Activated CD8-positive, alpha-beta memory T cell treated with anti-CD3 and anti-CD28 coated beads, Interleukin-2, amount 50 U/mL, for 1 hour (primary cell): Measurements from ENCODE around the gene EHBP1L1.
A peak's percentile ranks its signal among the peaks of the same experiment; 100 is the strongest.

ENCODE experiments used
- DNase-seq: peaks from one replicate; pipeline ENCODE4 v3.0.0-alpha.2; 2020; ENCODE audit errors: extremely low read depth

EHBP1L1 gene

DNA sequence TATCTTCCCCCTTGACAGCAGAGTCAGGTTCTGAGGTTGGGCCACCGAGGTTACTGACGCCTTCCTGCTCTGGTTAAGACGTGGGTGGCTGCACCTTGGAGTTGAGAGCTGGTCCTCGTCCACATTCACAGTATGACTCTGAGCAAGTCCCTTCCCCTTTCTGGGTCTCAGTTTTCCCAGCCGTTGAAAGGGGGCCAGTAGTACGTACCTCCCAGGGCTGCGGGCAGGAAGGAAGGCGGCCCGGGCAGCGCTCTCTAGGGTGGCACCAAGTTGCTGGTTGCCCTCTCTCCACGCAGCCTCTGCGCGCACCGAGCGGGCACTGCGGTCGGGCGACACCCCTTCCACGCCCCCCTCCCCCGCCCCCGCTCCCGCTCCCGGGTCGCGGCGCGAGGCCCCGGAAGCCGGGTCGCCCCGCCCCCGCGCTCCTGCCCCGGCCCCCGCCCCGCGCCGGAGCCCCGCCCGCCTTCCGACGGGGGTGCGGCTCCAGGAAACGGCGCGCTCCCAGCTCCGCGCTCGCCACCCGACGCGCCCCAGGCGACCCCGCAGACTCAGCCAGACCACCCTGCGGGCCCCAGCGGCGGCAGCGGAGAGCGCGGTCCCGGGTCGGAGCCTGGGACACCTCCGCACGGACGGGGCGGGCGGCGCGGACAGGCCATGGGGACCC lies at the start of gene EHBP1L1:
EHBP1L1 (plus strand) TSS at position 486 of the 664 bp plus-strand sequence. CDS start 250 bp downstream, outside the sequence.
- DNase-seq = no peak

- no peak for DNase-seq
These were observed 49.1 kb upstream of the EHBP1L1 start for GRCh38 chr11:65526744-65527143.

GRCh38 chr11:65528819-65529350 lies 47.0 kb upstream of the EHBP1L1 start:
- DNase-seq = no peak

DNA sequence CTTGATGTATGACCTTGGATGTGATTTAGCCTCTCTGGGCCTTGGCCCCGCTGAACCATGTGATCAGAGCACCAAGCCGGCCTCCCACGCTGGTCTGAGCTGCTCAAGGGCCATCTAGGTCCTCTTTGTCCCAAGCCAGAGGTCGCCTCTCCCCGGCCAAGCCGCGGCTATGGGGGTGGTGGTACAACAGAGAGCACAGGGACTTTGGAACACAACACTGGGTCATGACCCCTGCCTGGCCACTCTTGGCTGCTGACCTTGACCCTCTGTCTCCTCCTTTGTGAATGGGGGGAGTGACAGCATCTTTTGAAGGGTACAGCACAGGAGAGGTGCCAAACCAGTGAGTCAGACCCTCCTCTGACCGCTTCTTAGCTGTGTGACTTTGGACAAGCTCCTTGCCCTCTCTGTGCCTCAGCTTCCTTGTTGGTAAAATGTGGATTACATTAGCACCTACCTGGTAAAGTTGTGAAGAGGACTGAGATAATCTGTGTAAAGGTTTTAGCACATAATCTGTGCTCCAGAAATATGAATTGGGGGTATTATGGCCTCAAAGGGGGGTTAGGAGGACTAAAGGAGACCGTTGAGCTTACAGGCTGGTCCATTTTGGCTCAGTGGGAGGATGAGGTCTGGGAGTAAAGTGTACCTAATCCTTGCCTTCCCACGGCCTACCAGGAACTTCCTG lies 46.2 kb upstream of the EHBP1L1 start:
- no peak for DNase-seq

DNA sequence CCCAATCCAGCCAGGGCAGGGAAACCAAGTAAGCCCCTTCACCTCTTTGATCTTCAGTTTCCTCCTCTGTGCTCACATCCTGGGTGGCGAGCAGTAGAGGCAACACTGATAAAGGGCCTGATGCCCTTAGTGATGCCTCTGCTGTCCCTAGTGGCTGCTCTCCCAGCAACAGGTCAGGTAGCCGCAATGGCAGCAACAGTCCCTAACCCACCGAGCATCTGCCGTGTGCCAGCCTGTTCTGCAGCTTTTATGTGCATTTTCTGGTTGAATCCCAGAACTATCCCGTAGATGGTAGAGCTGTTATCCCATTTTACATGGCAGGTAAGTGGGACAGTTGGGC lies 45.7 kb upstream of the EHBP1L1 start:
- no peak for DNase-seq

GRCh38 chr11:65532388-65533064 lies 43.3 kb upstream of the EHBP1L1 start:
- DNase-seq = no peak

- DNase-seq = no peak
These were observed 40.8 kb upstream of the EHBP1L1 start for GRCh38 chr11:65535102-65535501.

GRCh38 chr11:65536412-65537295 lies 39.2 kb upstream of the EHBP1L1 start:
- DNase-seq = no peak

DNA sequence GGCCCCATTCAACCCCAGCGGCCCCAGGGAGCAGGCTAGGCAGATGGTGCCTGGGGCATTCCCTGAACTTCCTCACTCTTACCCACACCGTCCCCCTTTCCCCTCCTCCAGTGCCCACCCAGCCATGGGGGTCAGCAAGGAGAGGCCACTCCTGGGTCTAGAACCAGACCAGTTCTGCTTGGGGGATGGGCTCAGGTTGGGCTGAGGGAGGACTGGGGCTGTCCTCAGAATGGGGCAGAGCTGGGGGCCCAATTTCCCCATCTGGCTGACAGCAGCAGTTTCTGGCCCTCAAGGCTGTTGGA lies 38.6 kb upstream of the EHBP1L1 start:
- DNase-seq = no peak

- no peak for DNase-seq
These were observed 38.1 kb upstream of the EHBP1L1 start for GRCh38 chr11:65537620-65538231.

DNA sequence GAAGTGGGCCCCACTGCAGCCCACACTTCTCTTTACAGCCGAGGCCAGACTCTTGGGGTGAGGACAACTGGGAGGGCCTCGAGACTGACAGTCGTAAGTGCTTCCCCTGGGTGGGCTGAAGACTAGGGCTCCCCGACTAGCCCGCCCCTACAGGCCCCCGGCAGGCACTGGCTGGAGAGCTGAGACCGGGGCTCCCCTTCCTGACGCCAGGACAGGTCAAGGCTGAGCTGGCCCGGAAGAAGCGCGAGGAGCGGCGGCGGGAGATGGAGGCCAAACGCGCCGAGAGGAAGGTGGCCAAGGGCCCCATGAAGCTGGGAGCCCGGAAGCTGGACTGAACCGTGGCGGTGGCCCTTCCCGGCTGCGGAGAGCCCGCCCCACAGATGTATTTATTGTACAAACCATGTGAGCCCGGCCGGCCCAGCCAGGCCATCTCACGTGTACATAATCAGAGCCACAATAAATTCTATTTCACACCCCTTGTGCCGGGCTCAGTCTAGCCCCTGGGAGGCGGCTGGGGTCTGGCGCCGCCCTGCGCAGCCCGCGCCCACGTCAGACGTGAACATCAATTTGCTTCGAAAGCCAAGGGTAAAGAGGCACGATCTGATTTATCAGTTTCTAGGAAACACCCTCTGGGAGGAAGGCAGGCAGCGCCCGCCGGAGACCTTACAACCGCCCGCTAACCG lies 37.5 kb upstream of the EHBP1L1 start:
- no peak for DNase-seq

DNA sequence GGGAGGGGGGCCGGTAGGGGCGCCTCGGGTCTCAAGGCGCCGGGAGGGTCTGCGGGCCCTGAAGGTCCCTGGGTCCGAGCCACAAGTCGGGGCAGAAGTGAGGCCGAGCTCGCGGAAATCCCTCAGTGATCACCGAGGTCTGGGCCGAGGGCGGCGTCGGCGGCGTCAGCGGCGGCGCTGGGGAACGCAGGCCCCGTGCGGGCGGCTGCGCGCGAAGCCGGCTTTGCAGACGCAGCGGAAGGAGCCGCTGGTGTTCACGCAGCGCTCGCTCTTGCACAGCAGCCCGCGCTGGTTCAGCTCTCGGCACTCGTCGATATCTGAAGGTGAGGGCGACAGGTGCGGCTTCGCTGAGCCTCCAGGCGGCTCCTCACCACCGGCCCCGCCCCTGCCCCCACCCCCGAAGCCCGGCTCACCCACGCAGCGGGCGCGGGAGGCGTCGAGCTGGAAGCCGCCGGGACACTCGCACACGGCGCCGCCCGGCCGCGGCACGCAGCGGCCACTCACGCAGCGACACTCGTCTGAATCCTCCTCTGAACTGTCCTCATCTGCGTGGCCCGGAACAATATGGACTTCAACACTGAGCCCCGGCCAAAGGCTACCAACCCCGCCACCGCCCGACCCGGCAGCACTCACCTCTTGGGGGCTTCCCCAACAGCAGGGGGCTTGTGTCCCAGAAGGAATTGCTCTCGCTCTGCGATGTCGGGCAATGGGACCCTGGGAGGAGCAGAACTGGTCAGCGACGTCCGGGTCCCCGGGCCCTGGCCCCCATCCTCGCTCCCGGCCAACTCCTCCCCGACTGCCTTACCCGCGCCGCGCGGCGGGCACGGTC lies 36.7 kb upstream of the EHBP1L1 start:
- no peak for DNase-seq

- no peak for DNase-seq
These were observed 36.0 kb upstream of the EHBP1L1 start for GRCh38 chr11:65539744-65540289.

DNA sequence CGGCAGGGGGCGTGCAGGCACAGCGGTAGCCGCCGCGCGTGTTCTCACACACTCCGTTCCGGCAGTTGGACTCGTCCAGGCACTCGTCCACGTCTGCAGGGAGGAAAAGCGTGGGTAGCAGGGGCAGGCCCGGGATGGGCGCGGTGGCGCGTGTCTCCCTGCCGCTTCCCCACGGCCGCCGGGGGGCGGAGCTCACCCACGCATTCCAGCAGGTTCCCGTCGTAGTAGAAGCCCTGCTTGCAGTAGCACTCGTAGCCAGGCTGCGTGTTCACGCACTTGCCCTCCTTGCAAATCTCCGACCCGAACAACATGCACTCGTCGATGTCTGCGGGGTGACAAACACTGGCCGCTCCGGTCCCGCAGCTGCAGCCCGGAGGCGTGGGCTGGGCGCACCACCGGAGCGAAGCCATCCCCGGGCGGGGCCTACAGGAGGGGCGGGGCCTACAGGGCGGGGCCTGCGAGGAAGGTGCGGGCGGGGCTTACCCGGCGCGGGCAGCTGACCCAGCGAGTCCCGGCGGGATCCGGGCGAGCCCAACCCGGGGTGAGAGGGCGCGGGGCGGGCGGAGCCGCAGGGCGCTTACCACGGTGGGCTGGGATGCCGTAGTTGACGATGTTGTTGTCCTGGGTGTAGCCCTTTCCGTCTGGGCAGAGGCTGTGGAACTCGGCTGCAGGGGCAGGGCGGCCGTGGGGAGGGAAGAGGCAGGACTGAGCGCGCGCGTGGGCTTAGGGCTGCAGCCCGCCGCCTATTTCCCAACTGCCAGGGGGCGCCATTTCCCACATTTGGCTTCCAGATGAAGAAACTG lies 35.4 kb upstream of the EHBP1L1 start:
- peak; percentile 61 for DNase-seq

- DNase-seq = no peak
These were observed 34.5 kb upstream of the EHBP1L1 start for GRCh38 chr11:65541093-65541982.

DNA sequence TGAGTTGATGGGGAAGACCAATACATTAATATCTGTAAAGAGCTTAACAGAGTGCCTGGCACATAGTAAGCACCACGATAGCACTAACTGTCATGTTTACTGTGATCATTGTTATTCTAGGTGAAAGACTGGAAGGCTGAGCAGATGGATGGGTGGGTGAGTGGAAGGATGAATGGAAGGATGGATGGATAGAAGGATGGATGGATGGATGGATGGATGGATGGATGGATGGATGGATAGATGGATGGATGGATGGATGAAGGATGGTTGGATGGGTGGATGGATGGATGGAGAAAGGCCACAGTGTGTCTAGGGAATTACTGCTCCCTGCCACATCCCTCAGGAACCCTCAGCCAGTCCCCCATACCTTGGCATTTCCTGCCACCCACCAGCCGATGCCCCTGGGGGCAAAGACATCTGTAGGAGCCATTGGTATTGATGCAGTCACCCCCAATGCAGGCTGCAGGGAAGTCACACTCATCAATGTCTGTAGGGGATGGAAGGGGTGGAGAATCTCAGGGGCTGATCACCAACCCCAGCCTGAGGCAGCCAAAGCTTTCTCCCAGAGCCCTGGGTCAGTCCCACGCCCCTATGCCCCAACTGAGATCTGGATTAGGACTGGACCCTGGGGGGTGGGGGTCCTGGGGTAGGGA lies 33.0 kb upstream of the EHBP1L1 start:
- no peak for DNase-seq

DNA sequence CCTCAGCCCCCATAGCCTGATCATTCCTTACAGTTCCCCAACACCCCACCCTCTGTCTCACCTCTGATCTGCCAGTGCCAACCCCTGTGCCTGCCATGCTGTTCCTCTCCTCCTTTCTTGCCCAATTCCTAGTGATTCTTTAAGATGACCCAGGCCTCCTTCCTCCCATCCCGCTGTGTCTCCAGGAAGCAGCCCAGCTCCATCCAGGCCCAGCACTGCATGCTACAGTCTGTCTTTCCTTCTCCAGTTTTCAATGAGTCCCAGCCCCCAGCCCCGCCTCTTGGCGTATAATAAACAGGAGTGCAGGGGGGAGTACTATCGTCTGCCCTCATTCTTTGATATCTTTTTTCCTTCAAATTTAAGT lies 30.0 kb upstream of the EHBP1L1 start:
- no peak for DNase-seq
